Tibial nerve (tissue), 4 donors: ENCODE results near the gene RACK1.

Experiments
- EP300 ChIP-seq, 2 donors: sonication (generic); formaldehyde crosslinking; IDR thresholded peaks; one replicate each; pipeline ENCODE4 v1.6.1; 2017; ENCODE audit warnings: antibody characterized with exemption in 2 of 2, mild to moderate bottlenecking in 1 of 2
- POLR2A ChIP-seq, 2 donors: fragments of 450-650 bp; IDR thresholded peaks; one replicate each; pipeline ENCODE4 v1.6.1; 2017; ENCODE audit warnings: antibody characterized with exemption in 2 of 2, mild to moderate bottlenecking in 2 of 2, moderate library complexity in 2 of 2
- TF ChIP-seq, protein P1 (sequence below), 5 experiments: fragments of 200-600 bp in 3 of 5; fragments of 450-650 bp in 2 of 5; sonication (generic) in 3 of 5; IDR thresholded peaks; one replicate each; pipeline ENCODE4 v1.5.1; 2016 to 2019; ENCODE audit warnings: antibody characterized with exemption in 5 of 5, mild to moderate bottlenecking in 3 of 5, moderate library complexity in 2 of 5

DNA sequence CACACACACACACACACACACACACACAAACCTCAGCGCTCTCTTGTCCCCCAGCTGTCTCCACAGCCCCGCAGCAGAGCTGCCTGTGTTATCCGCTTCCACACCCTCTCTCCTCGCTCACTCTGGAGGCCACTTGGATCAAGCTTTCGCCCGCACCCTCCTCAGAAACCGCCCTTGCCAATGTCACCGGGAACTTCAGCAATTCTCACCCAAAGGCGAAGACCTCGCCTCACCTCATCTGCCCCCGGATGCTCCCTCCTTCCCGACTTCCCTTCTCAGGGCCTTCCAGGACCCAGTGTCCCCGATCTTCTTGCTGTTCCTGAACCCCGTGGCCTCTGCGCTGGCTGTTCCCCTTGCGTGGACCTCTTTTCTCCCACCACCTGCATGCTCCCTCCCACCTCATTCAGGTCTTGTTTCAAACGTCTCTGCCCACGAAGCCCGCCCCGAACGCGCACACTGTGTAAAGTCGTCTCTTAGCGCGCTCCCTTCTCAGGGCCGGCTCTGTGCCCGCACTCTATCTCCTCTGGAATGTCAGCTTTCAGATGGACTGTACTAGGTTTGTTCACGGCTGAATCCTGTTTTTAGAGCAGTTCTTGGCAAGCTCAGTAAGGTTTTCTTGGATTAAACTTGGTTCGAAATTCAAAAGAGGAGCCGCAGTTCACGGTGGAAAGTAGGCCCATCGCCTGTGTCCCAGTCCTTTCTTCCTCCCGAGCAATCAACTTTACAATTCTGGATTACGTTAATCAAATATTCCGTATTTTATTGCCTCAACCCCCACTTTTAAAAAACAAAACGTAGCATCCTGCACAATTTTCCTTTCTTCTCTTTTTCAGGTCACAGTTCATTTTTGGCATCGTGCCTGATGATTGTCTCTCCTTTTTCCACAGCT is 37.7 kb downstream of the RACK1 start:
- TF ChIP-seq EP300 (IDR thresholded peaks at IDR 0.05) (no peak), POLR2A (IDR thresholded peaks at IDR 0.05) (no peak)
- TF ChIP-seq, protein P1, sequence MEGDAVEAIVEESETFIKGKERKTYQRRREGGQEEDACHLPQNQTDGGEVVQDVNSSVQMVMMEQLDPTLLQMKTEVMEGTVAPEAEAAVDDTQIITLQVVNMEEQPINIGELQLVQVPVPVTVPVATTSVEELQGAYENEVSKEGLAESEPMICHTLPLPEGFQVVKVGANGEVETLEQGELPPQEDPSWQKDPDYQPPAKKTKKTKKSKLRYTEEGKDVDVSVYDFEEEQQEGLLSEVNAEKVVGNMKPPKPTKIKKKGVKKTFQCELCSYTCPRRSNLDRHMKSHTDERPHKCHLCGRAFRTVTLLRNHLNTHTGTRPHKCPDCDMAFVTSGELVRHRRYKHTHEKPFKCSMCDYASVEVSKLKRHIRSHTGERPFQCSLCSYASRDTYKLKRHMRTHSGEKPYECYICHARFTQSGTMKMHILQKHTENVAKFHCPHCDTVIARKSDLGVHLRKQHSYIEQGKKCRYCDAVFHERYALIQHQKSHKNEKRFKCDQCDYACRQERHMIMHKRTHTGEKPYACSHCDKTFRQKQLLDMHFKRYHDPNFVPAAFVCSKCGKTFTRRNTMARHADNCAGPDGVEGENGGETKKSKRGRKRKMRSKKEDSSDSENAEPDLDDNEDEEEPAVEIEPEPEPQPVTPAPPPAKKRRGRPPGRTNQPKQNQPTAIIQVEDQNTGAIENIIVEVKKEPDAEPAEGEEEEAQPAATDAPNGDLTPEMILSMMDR (IDR thresholded peaks at IDR 0.05): no peak
